Measurements from ENCODE around the gene DCANP1.

Gene DCANP1

GRCh38 chr5:135449644-135450043, 2.5 kb upstream of the DCANP1 start:
- H4K20me1 ChIP-seq (ENCODE audit: insufficient read depth, low read length, poor library complexity, severe bottlenecking), result no peaks in the 10 kb centered on the region
- no peaks in the 10 kb centered on the region for H3F3A ChIP-seq (ENCODE audit: low read depth)
- no peak overlapping the region for H3K9ac ChIP-seq (ENCODE audit: low read depth, low read length, poor library complexity, severe bottlenecking)
- no peak for TF ChIP-seq CTCF (conservative IDR thresholded peaks at IDR 0.05; ENCODE audit: low read length)
- TF ChIP-seq EZH2phosphoT487 (IDR thresholded peaks at IDR 0.05; ENCODE audit: borderline replicate concordance), result no peak
- H2AFZ ChIP-seq (ENCODE audit: low read length), result no peak overlapping the region
- H3K4me1 ChIP-seq (ENCODE audit: insufficient read depth, low read length, poor library complexity, severe bottlenecking), result peaks cover 15% of the 10 kb centered on the region
- H3K79me2 ChIP-seq (ENCODE audit: insufficient read depth, low read length), result no peaks in the 10 kb centered on the region
- no peaks in the 10 kb centered on the region for H3K9me3 ChIP-seq (ENCODE audit: insufficient read depth, low read depth, low read length)
- no peaks in the 10 kb centered on the region for H3K9me2 ChIP-seq (replicated peaks; ENCODE audit: low read depth, low read length)
- H3K27me3 ChIP-seq (ENCODE audit: insufficient read depth, low read length, poor library complexity, severe bottlenecking), result no peaks in the 10 kb centered on the region
- no peak overlapping the region for H3K4me2 ChIP-seq (ENCODE audit: low read depth, low read length, poor library complexity, severe bottlenecking)
- H3K4me3 ChIP-seq (ENCODE audit: low read length, poor library complexity, severe bottlenecking), result no peak overlapping the region
- no peaks in the 10 kb centered on the region for H3K36me3 ChIP-seq (ENCODE audit: insufficient read depth, low read length)

GRCh38 chr5:135448791-135449507, 1.8 kb upstream of the DCANP1 start:
- Histone ChIP-seq H3K79me2 (ENCODE audit: insufficient read depth, low read length) (no peaks in the 10 kb centered on the region), H3K9ac (ENCODE audit: low read depth, low read length, poor library complexity, severe bottlenecking) (no peak overlapping the region), H3K4me1 (ENCODE audit: insufficient read depth, low read length, poor library complexity, severe bottlenecking) (peaks cover 17% of the 10 kb centered on the region), H3K9me2 (replicated peaks; ENCODE audit: low read depth, low read length) (no peaks in the 10 kb centered on the region), H3K27me3 (ENCODE audit: insufficient read depth, low read length, poor library complexity, severe bottlenecking) (no peaks in the 10 kb centered on the region), H3K36me3 (ENCODE audit: insufficient read depth, low read length) (no peaks in the 10 kb centered on the region), H3K4me3 (ENCODE audit: low read length, poor library complexity, severe bottlenecking) (no peak overlapping the region), H3K9me3 (ENCODE audit: insufficient read depth, low read depth, low read length) (no peaks in the 10 kb centered on the region), H3K4me2 (ENCODE audit: low read depth, low read length, poor library complexity, severe bottlenecking) (no peak overlapping the region), H2AFZ (ENCODE audit: low read length) (no peak overlapping the region), H4K20me1 (ENCODE audit: insufficient read depth, low read length, poor library complexity, severe bottlenecking) (no peaks in the 10 kb centered on the region), H3F3A (ENCODE audit: low read depth) (no peaks in the 10 kb centered on the region)
- TF ChIP-seq EZH2phosphoT487 (IDR thresholded peaks at IDR 0.05; ENCODE audit: borderline replicate concordance) (no peak), CTCF (conservative IDR thresholded peaks at IDR 0.05; ENCODE audit: low read length) (no peak)

GRCh38 chr5:135448071-135448739, 1.1 kb upstream of the DCANP1 start:
- no peaks in the 10 kb centered on the region for H3F3A ChIP-seq (ENCODE audit: low read depth)
- no peaks in the 10 kb centered on the region for H4K20me1 ChIP-seq (ENCODE audit: insufficient read depth, low read length, poor library complexity, severe bottlenecking)
- H3K4me3 ChIP-seq (ENCODE audit: low read length, poor library complexity, severe bottlenecking), result no peak overlapping the region
- peaks cover 17% of the 10 kb centered on the region for H3K4me1 ChIP-seq (ENCODE audit: insufficient read depth, low read length, poor library complexity, severe bottlenecking)
- no peaks in the 10 kb centered on the region for H3K9me2 ChIP-seq (replicated peaks; ENCODE audit: low read depth, low read length)
- no peaks in the 10 kb centered on the region for H3K79me2 ChIP-seq (ENCODE audit: insufficient read depth, low read length)
- no peak overlapping the region for H3K9ac ChIP-seq (ENCODE audit: low read depth, low read length, poor library complexity, severe bottlenecking)
- H3K4me2 ChIP-seq (ENCODE audit: low read depth, low read length, poor library complexity, severe bottlenecking), result no peak overlapping the region
- no peaks in the 10 kb centered on the region for H3K9me3 ChIP-seq (ENCODE audit: insufficient read depth, low read depth, low read length)
- H3K36me3 ChIP-seq (ENCODE audit: insufficient read depth, low read length), result no peaks in the 10 kb centered on the region
- H2AFZ ChIP-seq (ENCODE audit: low read length), result no peak overlapping the region
- no peaks in the 10 kb centered on the region for H3K27me3 ChIP-seq (ENCODE audit: insufficient read depth, low read length, poor library complexity, severe bottlenecking)
- TF ChIP-seq CTCF (conservative IDR thresholded peaks at IDR 0.05; ENCODE audit: low read length) (no peak), EZH2phosphoT487 (IDR thresholded peaks at IDR 0.05; ENCODE audit: borderline replicate concordance) (no peak)

All from Loucy (cell line).